ENCODE measurements around the gene EPHA3. TPM values are rescaled to one million over a fixed set of nuclear protein-coding genes. Genes with fewer than 3 reads are reported as not detected.

Gene EPHA3
- total and polyA plus RNA-seq, 9 of the 15 experiments (the other 6 are each of a cell fraction or from before 2014, with no cell fraction given), result not detected

DNA sequence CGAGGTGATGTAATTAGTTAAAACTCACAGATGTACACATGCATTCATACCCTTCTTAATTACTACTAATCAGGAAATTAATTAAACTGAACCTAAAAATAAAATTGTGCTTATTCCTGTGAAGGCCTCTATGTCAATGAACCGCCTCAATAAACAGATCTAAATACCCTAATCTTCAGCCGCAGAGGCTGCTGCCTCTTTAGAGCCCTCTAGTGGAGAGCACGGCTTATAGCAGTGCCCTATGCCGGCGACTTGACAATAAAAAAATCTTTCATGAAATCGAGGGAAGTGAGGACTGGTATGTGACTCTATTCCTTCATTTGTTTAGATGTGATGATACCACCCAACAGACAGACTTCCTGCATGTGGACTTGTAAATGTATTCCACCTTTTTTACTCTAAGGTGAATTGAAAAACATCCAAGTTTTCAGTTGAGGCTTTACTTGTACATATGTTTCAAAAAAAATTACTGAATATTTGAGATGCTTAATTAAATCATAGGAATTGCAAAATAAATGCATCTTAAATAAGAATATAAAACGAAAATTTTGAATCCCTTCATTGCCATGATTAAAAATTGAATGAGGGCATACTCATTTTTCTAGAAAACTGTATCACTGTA lies 8.3 kb upstream of the EPHA3 start:
- no TSS peak for BruUV-seq (replicated peaks)
- Histone ChIP-seq H3K4me3 (no peak overlapping the region), H3K9ac (ENCODE audit: insufficient read depth in 1 of 2, low read depth in 2 of 2, low read length in 2 of 2) (no peak overlapping the region), H3K4me1 (replicated peaks in 1 of 2; ENCODE audit: control insufficient read depth in 2 of 2, insufficient read depth in 2 of 2, low read length in 2 of 2) (no peaks in the 10 kb centered on the region), H3K4me2 (ENCODE audit: insufficient read depth, low read length) (no peak overlapping the region), H3K9me3 (replicated peaks; ENCODE audit: control insufficient read depth, insufficient read depth, low read depth, low read length) (no peaks in the 10 kb centered on the region), H2AFZ (ENCODE audit: low read depth, low read length) (no peak overlapping the region), H3K79me2 (ENCODE audit: control insufficient read depth, insufficient read depth, low read length) (no peaks in the 10 kb centered on the region), H3K36me3 (ENCODE audit: control insufficient read depth, insufficient read depth, low read length) (no peaks in the 10 kb centered on the region), H3K27me3 (ENCODE audit: control insufficient read depth in 2 of 2, insufficient read depth in 2 of 2, low read length in 2 of 2) (no peaks in the 10 kb centered on the region), H3K27ac (ENCODE audit: extremely low read depth, low read depth, low read length) (no peak overlapping the region), H4K20me1 (replicated peaks; ENCODE audit: control insufficient read depth, insufficient read depth, low read length) (no peaks in the 10 kb centered on the region), H3K9me1 (ENCODE audit: control insufficient read depth, insufficient read depth, low read length) (no peaks in the 10 kb centered on the region)
- in situ Hi-C loops (cut with MboI), result no loop called here
- ATAC-seq (peak; percentile 57; the same call in 2 of the 3 replicates), DNase-seq (ENCODE audit: extremely low read depth in 1 of 4, low spot score in 3 of 4) (peak; percentile 15 to 34 (median 22)), FAIRE-seq (no peak)
- TF ChIP-seq CBFA2T2 (conservative IDR thresholded peaks at IDR 0.05) (no peak), SMC3 (conservative IDR thresholded peaks at IDR 0.05; ENCODE audit: insufficient read depth, low read depth, low read length) (peak; percentile 25; the same call in 1 of the 2 replicates), RAD21 (CRISPR knock-in tag; conservative IDR thresholded peaks at IDR 0.05 in 1 of 2, IDR thresholded peaks at IDR 0.05 in 1 of 2) (peak in 1 of 2 experiments; percentile 48; a peak in 3 of 4 replicates), STAG1 (CRISPR knock-in tag; IDR thresholded peaks at IDR 0.05; ENCODE audit: borderline replicate concordance) (no peak)
- TF ChIP-seq, protein P1, sequence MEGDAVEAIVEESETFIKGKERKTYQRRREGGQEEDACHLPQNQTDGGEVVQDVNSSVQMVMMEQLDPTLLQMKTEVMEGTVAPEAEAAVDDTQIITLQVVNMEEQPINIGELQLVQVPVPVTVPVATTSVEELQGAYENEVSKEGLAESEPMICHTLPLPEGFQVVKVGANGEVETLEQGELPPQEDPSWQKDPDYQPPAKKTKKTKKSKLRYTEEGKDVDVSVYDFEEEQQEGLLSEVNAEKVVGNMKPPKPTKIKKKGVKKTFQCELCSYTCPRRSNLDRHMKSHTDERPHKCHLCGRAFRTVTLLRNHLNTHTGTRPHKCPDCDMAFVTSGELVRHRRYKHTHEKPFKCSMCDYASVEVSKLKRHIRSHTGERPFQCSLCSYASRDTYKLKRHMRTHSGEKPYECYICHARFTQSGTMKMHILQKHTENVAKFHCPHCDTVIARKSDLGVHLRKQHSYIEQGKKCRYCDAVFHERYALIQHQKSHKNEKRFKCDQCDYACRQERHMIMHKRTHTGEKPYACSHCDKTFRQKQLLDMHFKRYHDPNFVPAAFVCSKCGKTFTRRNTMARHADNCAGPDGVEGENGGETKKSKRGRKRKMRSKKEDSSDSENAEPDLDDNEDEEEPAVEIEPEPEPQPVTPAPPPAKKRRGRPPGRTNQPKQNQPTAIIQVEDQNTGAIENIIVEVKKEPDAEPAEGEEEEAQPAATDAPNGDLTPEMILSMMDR (IDR thresholded peaks at IDR 0.05 in 2 of 3, conservative IDR thresholded peaks at IDR 0.05 in 1 of 3; ENCODE audit: insufficient read depth in 2 of 3, low read depth in 1 of 3, low read length in 3 of 3), result peak; percentile 42 to 67 (median 54); a peak in 5 of 6 replicates
- ChIA-PET CTCF (ENCODE audit: low intra/inter-chr PET ratio) (no interaction called here), POLR2A (no interaction called here)
- intact Hi-C loops (cut with micrococcal nuclease), result loop anchor here (5.0 kb wide), 1 partner anchor 892 kb away; no protein-coding TSS in a partner anchor
- 1% methylated on average over 8 of the region's 8 CpGs for WGBS (ENCODE audit: insufficient coverage, low coverage, missing lambda C conversion rate)

Data from K562 (cell line).